ENCODE measurements around the gene PHF20. TPM values are rescaled to one million over a fixed set of nuclear protein-coding genes. Genes with fewer than 3 reads are reported as not detected.
A peak's percentile ranks its signal among the peaks of the same experiment; 100 is the strongest.

PHF20 gene
- total RNA-seq, 2 experiments from 2014 or later = 119 to 126 TPM

- Histone ChIP-seq H3K4me3 (ENCODE audit: low read length) (no peak overlapping the region), H3K27me3 (ENCODE audit: control insufficient read depth in 1 of 2, insufficient read depth in 2 of 2, low read length in 2 of 2) (no peaks in the 10 kb centered on the region), H3K9me3 (ENCODE audit: control insufficient read depth in 1 of 2, insufficient read depth in 1 of 2, low read length in 2 of 2) (no peaks in the 10 kb centered on the region), H3K4me1 (ENCODE audit: insufficient read depth, low read length) (no peaks in the 10 kb centered on the region), H3K27ac (ENCODE audit: low read depth in 1 of 2, low read length in 2 of 2) (no peak overlapping the region), H3K36me3 (ENCODE audit: insufficient read depth, low read length) (peaks cover 63% of the 10 kb centered on the region)
- ChIA-PET CTCF (no interaction called here), POLR2A (no interaction called here)
- DNase-seq (no peak), ATAC-seq (ENCODE audit: poor library complexity) (no peak)
- TF ChIP-seq CTCF (IDR thresholded peaks at IDR 0.05) = no peak
- H3K4me3 Mint-ChIP-seq = no peak overlapping the region
- no peaks in the 10 kb centered on the region for H3K27me3 Mint-ChIP-seq
- peaks cover 95% of the 10 kb centered on the region for H3K36me3 Mint-ChIP-seq (ENCODE audit: low read depth)
- H3K9me3 Mint-ChIP-seq = no peaks in the 10 kb centered on the region
- intact Hi-C loops (cut with DNase I, micrococcal nuclease) = no loop called here
- H3K27ac Mint-ChIP-seq = no peak overlapping the region
- peaks cover 12% of the 10 kb centered on the region for H3K4me1 Mint-ChIP-seq (ENCODE audit: low read depth)
These were observed 132.0 kb downstream of the PHF20 start for GRCh38 chr20:35903843-35904242.

GRCh38 chr20:35904982-35905663 lies 133.3 kb downstream of the PHF20 start:
- peak overlapping the region; percentile 18 for H3K27ac Mint-ChIP-seq

GRCh38 chr20:35907017-35907701 lies 135.3 kb downstream of the PHF20 start:
- H3K4me1 Mint-ChIP-seq (ENCODE audit: low read depth) = peaks cover 16% of the 10 kb centered on the region
- peaks cover 42% of the 10 kb centered on the region for H3K36me3 ChIP-seq (ENCODE audit: insufficient read depth, low read length)
- no peaks in the 10 kb centered on the region for H3K9me3 ChIP-seq (ENCODE audit: control insufficient read depth in 1 of 2, insufficient read depth in 1 of 2, low read length in 2 of 2)
- H3K27me3 ChIP-seq (ENCODE audit: control insufficient read depth in 1 of 2, insufficient read depth in 2 of 2, low read length in 2 of 2) = no peaks in the 10 kb centered on the region
- H3K36me3 Mint-ChIP-seq (ENCODE audit: low read depth) = peaks cover 96% of the 10 kb centered on the region
- H3K4me3 ChIP-seq (ENCODE audit: low read length) = no peak overlapping the region
- no peak overlapping the region for H3K4me3 Mint-ChIP-seq
- no peak for DNase-seq
- H3K27me3 Mint-ChIP-seq = no peaks in the 10 kb centered on the region
- POLR2A ChIA-PET = no interaction called here
- no peak overlapping the region for H3K27ac Mint-ChIP-seq
- intact Hi-C loops (cut with DNase I, micrococcal nuclease) = no loop called here
- no peak for TF ChIP-seq CTCF (IDR thresholded peaks at IDR 0.05)
- no peak overlapping the region for H3K27ac ChIP-seq (ENCODE audit: low read depth in 1 of 2, low read length in 2 of 2)
- CTCF ChIA-PET = no interaction called here
- no peaks in the 10 kb centered on the region for H3K9me3 Mint-ChIP-seq
- no peak for ATAC-seq (ENCODE audit: poor library complexity)
- H3K4me1 ChIP-seq (ENCODE audit: insufficient read depth, low read length) = no peaks in the 10 kb centered on the region

More at GRCh38 chr20:35904982-35905663, 133.3 kb downstream of the PHF20 start:
- ChIA-PET POLR2A (interaction anchor here (0.7 kb wide), 1 partner anchor 10 kb away, joined by 4 read pairs; no protein-coding TSS in a partner anchor), CTCF (no interaction called here)
- Histone ChIP-seq H3K27me3 (ENCODE audit: control insufficient read depth in 1 of 2, insufficient read depth in 2 of 2, low read length in 2 of 2) (no peaks in the 10 kb centered on the region), H3K27ac (ENCODE audit: low read depth in 1 of 2, low read length in 2 of 2) (no peak overlapping the region), H3K4me3 (ENCODE audit: low read length) (no peak overlapping the region), H3K36me3 (ENCODE audit: insufficient read depth, low read length) (peaks cover 54% of the 10 kb centered on the region), H3K9me3 (ENCODE audit: control insufficient read depth in 1 of 2, insufficient read depth in 1 of 2, low read length in 2 of 2) (no peaks in the 10 kb centered on the region), H3K4me1 (ENCODE audit: insufficient read depth, low read length) (no peaks in the 10 kb centered on the region)
- DNase-seq (no peak), ATAC-seq (ENCODE audit: poor library complexity) (no peak)
- intact Hi-C loops (cut with DNase I, micrococcal nuclease) = no loop called here
- Mint-ChIP-seq H3K4me3 (no peak overlapping the region), H3K4me1 (ENCODE audit: low read depth) (peaks cover 21% of the 10 kb centered on the region), H3K27me3 (no peaks in the 10 kb centered on the region), H3K36me3 (ENCODE audit: low read depth) (peaks cover 97% of the 10 kb centered on the region), H3K9me3 (no peaks in the 10 kb centered on the region)
- TF ChIP-seq CTCF (IDR thresholded peaks at IDR 0.05) = no peak

Measured in CD4-positive, alpha-beta T cell (primary cell).